Measurements from ENCODE around the gene HS1BP3. TPM values are rescaled to one million over a fixed set of nuclear protein-coding genes. Genes with fewer than 3 reads are reported as not detected.

HS1BP3 gene
- total and polyA plus RNA-seq, 2 of the 13 experiments (the other 11 are each of a cell fraction or from before 2014, with no cell fraction given), result 15.2 to 22.0 TPM

- TF ChIP-seq USF2 (IDR thresholded peaks at IDR 0.05; ENCODE audit: low read depth, low read length) (no peak), USF2 (CRISPR knock-in tag; IDR thresholded peaks at IDR 0.05; ENCODE audit: borderline replicate concordance) (no peak), SP5 (CRISPR knock-in tag; IDR thresholded peaks at IDR 0.05; ENCODE audit: borderline replicate concordance, low read depth) (no peak), ZNF274 (CRISPR knock-in tag; IDR thresholded peaks at IDR 0.05) (peak; percentile 75; the same call in 1 of the 2 replicates), ZNF18 (CRISPR knock-in tag; IDR thresholded peaks at IDR 0.05; ENCODE audit: insufficient replicate concordance) (no peak), LBX2 (CRISPR knock-in tag; IDR thresholded peaks at IDR 0.05; ENCODE audit: borderline replicate concordance) (peak; percentile 58; the same call in 1 of the 2 replicates), HIC2 (CRISPR knock-in tag; IDR thresholded peaks at IDR 0.05; ENCODE audit: low read depth) (0 out of 2 replicates have a peak, but pooled peaks have one; percentile 61), FUBP1 (CRISPR knock-in tag; IDR thresholded peaks at IDR 0.05; ENCODE audit: borderline replicate concordance) (peak; percentile 39; the same call in 1 of the 2 replicates), HCFC1 (IDR thresholded peaks at IDR 0.05; ENCODE audit: low read depth, low read length) (no peak), ZNF160 (CRISPR knock-in tag; IDR thresholded peaks at IDR 0.05) (0 out of 2 replicates have a peak, but pooled peaks have one; percentile 55)
Measured at GRCh38 chr2:20584045-20584398, 66.9 kb downstream of the HS1BP3 start (continued).

All from HepG2 (cell line).